Testis (tissue), 2 donors: ENCODE data around the gene POU3F1.

ENCODE experiments used
- CTCF ChIP-seq, 3 experiments: fragments of 450-650 bp in 2 of 3; fragments of 200-600 bp in 1 of 3; sonication (generic) in 1 of 3; IDR thresholded peaks; one replicate each; pipeline ENCODE4 v1.5.1; 2016 to 2019; ENCODE audit warnings: antibody characterized with exemption in 3 of 3, mild to moderate bottlenecking in 2 of 3, moderate library complexity in 1 of 3
- POLR2A ChIP-seq: fragments of 450-650 bp; IDR thresholded peaks from one replicate; pipeline ENCODE4 v1.6.1; 2017; ENCODE audit warnings: antibody characterized with exemption, mild to moderate bottlenecking, moderate library complexity

GRCh38 chr1:38022810-38023209, 23.8 kb downstream of the POU3F1 start:
- no peak for TF ChIP-seq CTCF (IDR thresholded peaks at IDR 0.05)
- no peak for TF ChIP-seq POLR2A
